ENCODE data around the gene DDX50.
"Not testable (repeated sequence)": the region's sequence is repeated elsewhere in the genome, so short reads cannot be mapped to it uniquely, and the experiment has no call there.

DDX50 gene

DNA sequence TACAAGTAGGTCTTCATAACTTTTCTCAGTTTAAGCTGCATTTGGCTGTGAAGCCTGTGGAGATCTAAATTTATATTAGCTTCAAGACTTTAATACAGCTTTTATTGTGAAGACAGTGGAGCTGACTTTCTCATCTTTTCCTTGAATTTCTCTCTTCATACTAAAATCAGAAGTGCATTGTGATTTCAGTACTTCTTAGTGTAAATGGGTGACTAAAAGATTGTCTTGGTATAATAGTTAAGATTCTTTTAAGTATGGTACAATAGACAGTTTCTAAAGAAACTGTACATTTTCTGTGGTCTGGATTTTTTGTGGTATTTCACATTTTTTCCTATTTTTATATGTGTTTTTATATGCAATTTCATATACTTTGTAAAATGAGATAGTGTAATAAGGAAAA lies 33.9 kb downstream of the DDX50 start:
- peaks cover 75 to 99% (median 91%) of the 10 kb centered on the region in 11 experiments for H3K36me3 ChIP-seq
- no peaks in the 10 kb centered on the region for H3K4me1 ChIP-seq
- no peaks in the 10 kb centered on the region for H3K27me3 ChIP-seq
- no peak overlapping the region for H3K4me3 ChIP-seq
- H3K9ac ChIP-seq = no peak overlapping the region
- peaks cover 0 to 4% (median 0%) of the 10 kb centered on the region in 11 experiments; a peak in 3 of 22 replicates for H4K20me1 ChIP-seq
- TF ChIP-seq Cebpa-rat (IDR thresholded peaks at IDR 0.05) = no peak
- no peak overlapping the region for H3K27ac ChIP-seq
- H3K9me3 ChIP-seq (replicated peaks in 1 of 11) = no peaks in the 10 kb centered on the region
- H3K4me2 ChIP-seq = no peak overlapping the region

DNA sequence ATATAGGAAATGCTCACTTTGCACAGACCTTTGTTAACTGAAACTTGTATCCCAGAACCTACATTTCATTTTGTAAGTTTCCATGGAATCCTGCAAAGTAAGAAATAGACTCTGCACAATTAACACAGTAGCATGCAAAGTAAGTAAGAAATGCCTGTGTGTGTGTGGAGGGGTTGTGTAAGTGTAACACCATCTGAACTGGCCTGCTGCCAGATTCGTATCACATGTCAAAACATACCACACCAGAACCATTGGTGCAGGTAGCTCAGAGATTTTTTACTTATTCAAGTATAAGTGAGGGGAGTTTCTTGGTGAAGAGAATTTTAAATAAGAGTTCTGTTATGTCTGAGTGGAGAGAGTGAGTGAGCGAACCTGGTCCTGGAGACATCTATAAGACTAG lies 37.0 kb downstream of the DDX50 start:
- Histone ChIP-seq H3K27me3 (no peaks in the 10 kb centered on the region), H3K27ac (no peak overlapping the region), H3K4me3 (no peak overlapping the region), H3K9me3 (replicated peaks in 1 of 11) (no peaks in the 10 kb centered on the region), H3K4me1 (no peaks in the 10 kb centered on the region), H3K9ac (no peak overlapping the region), H3K4me2 (no peak overlapping the region), H3K36me3 (peaks cover 79 to 100% (median 93%) of the 10 kb centered on the region in 11 experiments), H4K20me1 (peaks cover 0 to 4% (median 0%) of the 10 kb centered on the region in 11 experiments; a peak in 3 of 22 replicates)
- TF ChIP-seq Cebpa-rat (IDR thresholded peaks at IDR 0.05) = no peak

DNA sequence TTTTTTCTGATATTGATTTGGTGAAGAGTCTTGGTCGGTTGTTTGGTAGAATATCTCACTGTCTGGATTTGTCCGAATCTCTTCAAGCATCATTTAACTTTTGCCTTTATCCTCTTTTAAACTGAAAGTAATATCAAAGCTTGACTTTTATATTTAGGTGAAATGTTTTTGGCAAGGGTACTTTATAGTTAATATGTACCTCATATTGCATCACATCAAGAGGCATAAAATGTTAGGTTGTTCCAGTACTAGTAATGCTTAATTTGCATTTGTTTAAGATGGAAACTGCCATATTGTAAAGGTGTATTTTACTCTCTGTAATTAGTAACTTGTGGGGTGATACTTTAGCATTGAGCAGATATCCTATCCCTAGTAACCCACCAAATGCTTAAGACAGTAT lies 37.8 kb downstream of the DDX50 start:
- no peak overlapping the region for H3K9ac ChIP-seq
- H3K4me2 ChIP-seq = no peak overlapping the region
- no peak overlapping the region for H3K4me3 ChIP-seq
- peaks cover 78 to 100% (median 95%) of the 10 kb centered on the region in 11 experiments for H3K36me3 ChIP-seq
- no peaks in the 10 kb centered on the region for H3K4me1 ChIP-seq
- H3K9me3 ChIP-seq (replicated peaks in 1 of 11) = no peaks in the 10 kb centered on the region
- no peak overlapping the region for H3K27ac ChIP-seq
- no peak for TF ChIP-seq Cebpa-rat (IDR thresholded peaks at IDR 0.05)
- peaks cover 0 to 4% (median 0%) of the 10 kb centered on the region in 11 experiments; a peak in 3 of 22 replicates for H4K20me1 ChIP-seq
- no peaks in the 10 kb centered on the region for H3K27me3 ChIP-seq

DNA sequence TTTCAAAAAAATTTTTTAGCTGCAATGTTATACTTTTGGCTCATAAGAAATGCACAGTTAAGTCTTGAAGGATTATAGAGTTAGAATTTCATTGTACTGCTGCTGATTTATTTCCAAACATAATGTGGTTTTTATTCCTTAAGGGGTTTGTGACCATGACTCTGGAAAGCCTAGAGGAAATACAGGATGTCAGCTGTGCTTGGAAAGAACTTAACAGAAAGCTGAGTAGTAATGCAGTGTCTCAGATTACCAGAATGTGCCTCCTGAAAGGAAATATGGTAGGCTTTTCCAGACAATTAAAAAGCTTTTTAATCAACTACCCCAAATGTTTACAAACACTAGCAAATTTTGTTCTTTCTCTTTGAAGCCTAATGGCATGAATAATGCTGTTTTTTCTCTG lies 39.8 kb downstream of the DDX50 start:
- not testable (repeated sequence) for H3K27me3 ChIP-seq; H3K9me3 ChIP-seq (replicated peaks in 1 of 11); H3K4me3 ChIP-seq; H3K27ac ChIP-seq; H3K4me1 ChIP-seq; H3K9ac ChIP-seq; H4K20me1 ChIP-seq; H3K4me2 ChIP-seq
- H3K36me3 ChIP-seq = peaks cover 81 to 100% (median 92%) of the 10 kb centered on the region in 11 experiments

DNA sequence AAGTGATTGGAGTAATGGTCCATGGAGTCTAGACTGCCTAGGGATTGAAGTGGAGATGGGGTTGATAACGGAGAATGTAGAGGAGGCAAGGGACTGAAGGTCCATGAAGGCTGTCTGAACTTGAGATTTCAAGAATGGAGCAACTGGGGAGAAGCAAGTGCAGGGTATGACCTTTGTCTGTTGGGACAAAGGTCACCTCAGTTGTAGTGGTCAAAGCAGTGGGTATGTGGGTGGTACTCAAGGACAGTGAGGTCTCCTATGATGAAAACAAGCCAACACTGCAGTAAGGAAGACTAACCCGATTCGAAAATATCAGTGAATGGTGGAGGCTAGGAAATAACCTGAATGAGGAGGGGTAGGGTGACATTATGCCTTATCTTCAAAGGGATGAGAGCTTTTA lies 49.5 kb downstream of the DDX50 start:
- Histone ChIP-seq H3K27me3 (no peaks in the 10 kb centered on the region), H3K4me2 (no peak overlapping the region), H3K27ac (no peak overlapping the region), H3K4me3 (no peak overlapping the region), H4K20me1 (no peaks in the 10 kb centered on the region), H3K9me3 (replicated peaks in 1 of 11) (no peaks in the 10 kb centered on the region), H3K9ac (no peak overlapping the region), H3K36me3 (peaks cover 54 to 78% (median 66%) of the 10 kb centered on the region in 11 experiments), H3K4me1 (peaks cover 6 to 10% (median 8%) of the 10 kb centered on the region in 10 experiments)
- TF ChIP-seq Cebpa-rat (IDR thresholded peaks at IDR 0.05) = no peak

DNA sequence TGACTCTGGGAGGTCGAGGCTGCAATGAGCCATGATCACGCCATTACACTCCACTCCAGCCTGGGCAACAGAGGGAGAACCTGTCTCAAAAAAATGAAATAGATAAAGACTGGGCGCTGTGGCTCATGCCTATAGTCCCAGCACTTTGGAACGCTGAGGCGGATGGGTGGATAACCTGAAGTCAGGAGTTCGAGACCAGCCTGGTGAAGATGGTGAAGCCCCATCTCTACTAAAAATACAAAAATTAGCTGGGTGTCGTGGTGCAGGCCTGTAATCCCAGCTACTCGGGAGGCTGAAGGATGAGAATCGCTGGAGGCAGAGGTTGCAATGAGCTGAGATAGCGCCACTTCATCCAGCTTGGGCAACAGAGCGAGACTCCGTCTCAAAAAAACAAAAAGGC lies 53.8 kb downstream of the DDX50 start:
- Histone ChIP-seq H3K36me3 (peaks cover 15 to 64% (median 52%) of the 10 kb centered on the region in 11 experiments), H3K9ac (peak overlapping the region; percentile 89 to 100 (median 97)), H4K20me1 (peaks cover 27 to 31% (median 29%) of the 10 kb centered on the region in 11 experiments; a peak in 21 of 22 replicates), H3K4me3 (peak overlapping the region; percentile 81 to 100 (median 96)), H3K27me3 (no peaks in the 10 kb centered on the region), H3K4me2 (peak overlapping the region; percentile 73 to 99 (median 89)), H3K9me3 (replicated peaks in 1 of 11) (peaks cover 0 to 4% (median 0%) of the 10 kb centered on the region in 11 experiments; a peak in 1 of 22 replicates), H3K4me1 (peaks cover 26 to 37% (median 34%) of the 10 kb centered on the region in 10 experiments), H3K27ac (peak overlapping the region; percentile 90 to 99 (median 97); a peak in 21 of 22 replicates)
- TF ChIP-seq Cebpa-rat (IDR thresholded peaks at IDR 0.05) = no peak

DNA sequence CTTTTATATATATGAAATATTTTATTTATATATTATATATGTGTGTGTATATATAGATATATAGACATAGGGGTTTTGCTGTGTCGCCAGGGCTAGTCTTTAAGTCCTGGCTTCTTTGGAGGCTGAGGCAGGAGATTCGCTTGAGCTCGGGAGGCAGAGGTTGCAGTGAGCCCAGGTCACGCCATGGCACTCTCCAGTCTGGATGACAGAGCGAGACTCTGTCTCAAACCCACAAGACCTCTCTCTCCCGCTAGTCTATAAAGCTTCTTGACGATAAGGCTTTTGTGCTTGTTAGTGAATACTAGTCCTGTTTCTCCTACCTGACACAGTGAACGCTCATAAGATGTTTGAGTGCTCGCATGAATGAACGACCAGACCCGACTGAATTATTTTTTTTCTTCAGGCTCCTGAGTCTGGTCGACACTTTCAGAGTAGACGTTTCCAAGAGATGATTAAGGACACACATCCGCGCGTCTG lies 54.3 kb downstream of the DDX50 start:
- peaks cover 0 to 4% (median 0%) of the 10 kb centered on the region in 11 experiments; a peak in 1 of 22 replicates for H3K9me3 ChIP-seq (replicated peaks in 1 of 11)
- H3K4me2 ChIP-seq = peak overlapping the region; percentile 73 to 99 (median 89)
- H3K4me1 ChIP-seq = peaks cover 26 to 42% (median 38%) of the 10 kb centered on the region in 10 experiments
- peaks cover 17 to 64% (median 52%) of the 10 kb centered on the region in 11 experiments for H3K36me3 ChIP-seq
- H4K20me1 ChIP-seq = peaks cover 30 to 36% (median 34%) of the 10 kb centered on the region in 11 experiments; a peak in 21 of 22 replicates
- peak overlapping the region; percentile 89 to 100 (median 97) for H3K9ac ChIP-seq
- no peak for TF ChIP-seq Cebpa-rat (IDR thresholded peaks at IDR 0.05)
- H3K27me3 ChIP-seq = no peaks in the 10 kb centered on the region
- peak overlapping the region; percentile 81 to 100 (median 96) for H3K4me3 ChIP-seq
- peak overlapping the region; percentile 90 to 99 (median 97) for H3K27ac ChIP-seq

DNA sequence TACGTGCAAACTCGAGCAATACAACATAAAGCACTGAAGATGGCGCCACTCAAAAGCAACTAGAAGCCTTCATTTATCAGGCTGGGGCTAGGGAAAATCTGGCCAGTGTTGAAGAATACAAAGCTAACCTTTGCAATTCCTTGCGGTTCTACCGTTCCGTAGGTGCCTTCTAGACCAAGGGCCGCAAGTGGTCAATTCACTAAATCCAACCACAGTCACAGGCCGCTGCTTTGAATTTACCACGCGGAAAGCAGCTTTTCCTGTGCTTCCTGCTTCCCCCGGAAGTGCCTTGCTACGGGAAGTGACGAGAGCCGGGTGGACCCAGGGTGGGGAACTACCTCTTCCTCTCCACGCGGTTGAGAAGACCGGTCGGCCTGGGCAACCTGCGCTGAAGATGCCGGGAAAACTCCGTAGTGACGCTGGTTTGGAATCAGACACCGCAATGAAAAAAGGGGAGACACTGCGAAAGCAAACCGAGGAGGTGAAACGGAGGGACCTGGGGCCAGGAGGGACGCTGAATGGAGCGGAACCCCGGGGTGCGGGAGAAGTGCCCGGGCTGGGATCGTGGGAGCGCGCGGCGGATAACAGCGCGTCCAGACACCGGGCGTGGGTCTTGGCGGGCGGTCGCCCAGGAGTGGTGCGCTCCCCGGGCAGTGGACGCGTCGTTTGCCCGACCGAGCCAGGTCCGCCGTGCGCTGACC lies 54.9 kb downstream of the DDX50 start, which contains the start of gene DDX21:
Gene DDX21 (plus strand): TSS at position 339 of the 701 bp plus-strand sequence. CDS start 56 bp downstream, at position 395.
- peak within 1 kb of the TSS; percentile 73 to 99 (median 89) for H3K4me2 ChIP-seq
- H3K4me1 ChIP-seq = peaks cover 29 to 48% (median 43%) of the 10 kb centered on the region in 10 experiments
- H3K9me3 ChIP-seq (replicated peaks in 1 of 11) = peaks cover 0 to 4% (median 0%) of the 10 kb centered on the region in 11 experiments; a peak in 1 of 22 replicates
- peaks cover 36 to 42% (median 40%) of the 10 kb centered on the region in 11 experiments; a peak in 21 of 22 replicates for H4K20me1 ChIP-seq
- no peak for TF ChIP-seq Cebpa-rat (IDR thresholded peaks at IDR 0.05)
- peak within 1 kb of the TSS; percentile 81 to 100 (median 96) for H3K4me3 ChIP-seq
- peaks cover 19 to 64% (median 52%) of the 10 kb centered on the region in 11 experiments for H3K36me3 ChIP-seq
- no peaks in the 10 kb centered on the region for H3K27me3 ChIP-seq
- peak within 1 kb of the TSS; percentile 89 to 100 (median 97) for H3K9ac ChIP-seq
- H3K27ac ChIP-seq = peak within 1 kb of the TSS; percentile 90 to 99 (median 97)

DNA sequence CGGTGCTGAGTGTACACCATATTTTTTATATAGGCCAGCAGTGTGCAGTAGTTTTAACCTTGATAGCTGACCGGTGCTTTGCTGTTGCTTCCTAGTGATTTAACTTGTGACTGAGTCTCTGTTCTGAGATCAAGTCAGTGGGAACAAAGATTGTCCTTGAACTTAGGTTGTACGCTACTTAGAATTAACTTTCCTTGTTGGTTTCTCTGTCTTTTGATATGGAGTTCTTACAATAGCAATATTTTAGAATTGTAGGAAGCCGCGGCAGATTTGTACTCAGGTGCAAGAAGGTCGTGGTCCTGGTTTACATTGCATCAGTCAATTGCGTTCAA lies 56.1 kb downstream of the DDX50 start:
- Histone ChIP-seq H3K4me1 (peaks cover 29 to 50% (median 43%) of the 10 kb centered on the region in 10 experiments), H3K27ac (peak overlapping the region; percentile 90 to 99 (median 97)), H3K27me3 (no peaks in the 10 kb centered on the region), H3K9ac (peak overlapping the region; percentile 89 to 100 (median 97)), H4K20me1 (peaks cover 43 to 55% (median 53%) of the 10 kb centered on the region in 11 experiments; a peak in 21 of 22 replicates), H3K36me3 (peaks cover 24 to 65% (median 55%) of the 10 kb centered on the region in 11 experiments), H3K9me3 (replicated peaks in 1 of 11) (peaks cover 0 to 4% (median 0%) of the 10 kb centered on the region in 11 experiments; a peak in 1 of 22 replicates), H3K4me2 (peak overlapping the region; percentile 73 to 99 (median 89)), H3K4me3 (peak overlapping the region; percentile 81 to 100 (median 96))
- TF ChIP-seq Cebpa-rat (IDR thresholded peaks at IDR 0.05) = no peak; a peak in 1 of 22 replicates

Data from BLaER1 treated with 17β-estradiol and CSF1 and Interleukin-3, amounts not matched to agents 10 nM and 100 nM (cell line).